GM21786 (cell line): ENCODE results near the gene RAN.
"Not testable (repeated sequence)": the region's sequence is repeated elsewhere in the genome, so short reads cannot be mapped to it uniquely, and the experiment has no call there.

Experiments
- ATAC-seq: cut with Tn5 transposase; IDR thresholded peaks from one replicate; pipeline ENCODE4 v1.9.1; 2021; ENCODE audit not compliant: unreplicated experiment

Gene RAN

GRCh38 chr12:130849561-130850417, 22.1 kb upstream of the RAN start:
- ATAC-seq = no peak

- ATAC-seq = no peak
Observed at GRCh38 chr12:130850418-130851021, 21.3 kb upstream of the RAN start.

GRCh38 chr12:130856088-130856487, 15.8 kb upstream of the RAN start:
- no peak for ATAC-seq

- no peak for ATAC-seq
Observed at GRCh38 chr12:130858084-130858483, 13.8 kb upstream of the RAN start.

GRCh38 chr12:130859161-130859560, 12.7 kb upstream of the RAN start:
- no peak for ATAC-seq

- ATAC-seq = no peak
Observed at GRCh38 chr12:130860311-130860710, 11.6 kb upstream of the RAN start.

- ATAC-seq = no peak
Observed at GRCh38 chr12:130862161-130862560, 9.7 kb upstream of the RAN start.

- not testable (repeated sequence) for ATAC-seq
Observed at GRCh38 chr12:130862771-130863170, 9.1 kb upstream of the RAN start.

GRCh38 chr12:130863298-130863697, 8.6 kb upstream of the RAN start:
- no peak for ATAC-seq

- no peak for ATAC-seq
Observed at GRCh38 chr12:130868412-130868811, 3.5 kb upstream of the RAN start.

- ATAC-seq = peak; percentile 42
Observed at GRCh38 chr12:130870442-130871285, 1.2 kb upstream of the RAN start.

- peak; percentile 14 for ATAC-seq
Observed at GRCh38 chr12:130872179-130873096, 572 bp downstream of the RAN start.

- no peak for ATAC-seq
Observed at GRCh38 chr12:130873106-130873795, 1.4 kb downstream of the RAN start.

- no peak for ATAC-seq
Observed at GRCh38 chr12:130873825-130874224, 2.0 kb downstream of the RAN start.

- no peak for ATAC-seq
Observed at GRCh38 chr12:130874696-130875095, 2.8 kb downstream of the RAN start.

GRCh38 chr12:130875193-130875592, 3.3 kb downstream of the RAN start:
- ATAC-seq = no peak

GRCh38 chr12:130875708-130876107, 3.8 kb downstream of the RAN start:
- not testable (repeated sequence) for ATAC-seq

GRCh38 chr12:130876297-130876696, 4.4 kb downstream of the RAN start:
- no peak for ATAC-seq

- ATAC-seq = no peak
Observed at GRCh38 chr12:130876758-130877157, 4.9 kb downstream of the RAN start.

GRCh38 chr12:130877333-130877732, 5.5 kb downstream of the RAN start:
- ATAC-seq = no peak
